ENCODE results near the gene PGS1.

GRCh38 chr17:78375401-78376151 lies 2.9 kb upstream of the PGS1 start:
- no peak for TF ChIP-seq CTCF (conservative IDR thresholded peaks at IDR 0.05; ENCODE audit: low read length)
- no peak for TF ChIP-seq EZH2phosphoT487 (IDR thresholded peaks at IDR 0.05; ENCODE audit: borderline replicate concordance, low read depth, low read length)
